Ishikawa (cell line): ENCODE results near the gene MAMDC2.

Experiments used
- CEBPB ChIP-seq: IDR thresholded peaks from 2 replicates; pipeline ENCODE4 v1.6.1; 2012
- CREB1 ChIP-seq: IDR thresholded peaks from 2 replicates; pipeline ENCODE4 v1.6.1; 2012; ENCODE audit warnings: low read depth
- EGR1 ChIP-seq: IDR thresholded peaks from 2 replicates; pipeline ENCODE4 v1.6.1; 2012
- EP300 ChIP-seq: IDR thresholded peaks from 2 replicates; pipeline ENCODE4 v1.6.1; 2012; ENCODE audit warnings: borderline replicate concordance
- FOXM1 ChIP-seq: IDR thresholded peaks from 2 replicates; pipeline ENCODE4 v1.6.1; 2012; ENCODE audit warnings: low read depth, borderline replicate concordance
- NFIC ChIP-seq: IDR thresholded peaks from 2 replicates; pipeline ENCODE4 v1.6.1; 2012
- RAD21 ChIP-seq: IDR thresholded peaks from 2 replicates; pipeline ENCODE4 v1.6.1; 2012; ENCODE audit warnings: low read depth
- TAF1 ChIP-seq: IDR thresholded peaks from 2 replicates; pipeline ENCODE4 v1.6.1; 2012; ENCODE audit warnings: low read depth, mild to moderate bottlenecking
- TCF12 ChIP-seq: IDR thresholded peaks from 2 replicates; pipeline ENCODE4 v1.6.1; 2012; ENCODE audit warnings: low read depth
- TEAD4 ChIP-seq: IDR thresholded peaks from 2 replicates; pipeline ENCODE4 v1.6.1; 2012
- YY1 ChIP-seq: IDR thresholded peaks from 2 replicates; pipeline ENCODE4 v1.6.1; 2012; ENCODE audit warnings: low read depth
- ZBTB7A ChIP-seq: IDR thresholded peaks from 2 replicates; pipeline ENCODE4 v1.6.1; 2012; ENCODE audit warnings: low read depth
- TF ChIP-seq, protein P1 (sequence below): IDR thresholded peaks from 2 replicates; pipeline ENCODE4 v1.6.1; 2012
- TF ChIP-seq, protein P2 (sequence below): IDR thresholded peaks from 2 replicates; pipeline ENCODE4 v1.6.1; 2012
- TF ChIP-seq, protein P3 (sequence below): IDR thresholded peaks from 2 replicates; pipeline ENCODE4 v1.6.1; 2012; ENCODE audit warnings: low read depth, mild to moderate bottlenecking

Gene MAMDC2

DNA sequence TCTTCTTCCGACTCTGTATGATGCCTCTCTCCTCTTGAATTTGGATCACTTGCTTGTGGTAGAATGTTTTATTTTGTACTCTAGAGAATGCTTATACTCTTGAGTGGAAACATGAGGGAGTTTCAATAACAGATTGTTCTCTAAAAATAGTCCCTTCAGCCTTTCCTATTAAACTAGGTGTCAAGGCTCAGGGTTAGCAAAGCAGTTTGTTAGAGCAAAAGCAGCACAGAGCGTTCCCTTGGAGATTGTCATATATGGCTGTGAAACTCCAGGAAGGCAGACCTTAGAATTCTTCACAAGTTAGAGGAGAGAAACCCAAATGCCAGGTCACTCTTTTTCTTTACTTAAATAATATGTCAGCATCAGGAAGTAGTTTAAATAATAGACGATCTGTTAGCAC is 33.0 kb downstream of the MAMDC2 start:
- TF ChIP-seq TAF1 (no peak), EP300 (no peak), ZBTB7A (no peak), YY1 (no peak)

DNA sequence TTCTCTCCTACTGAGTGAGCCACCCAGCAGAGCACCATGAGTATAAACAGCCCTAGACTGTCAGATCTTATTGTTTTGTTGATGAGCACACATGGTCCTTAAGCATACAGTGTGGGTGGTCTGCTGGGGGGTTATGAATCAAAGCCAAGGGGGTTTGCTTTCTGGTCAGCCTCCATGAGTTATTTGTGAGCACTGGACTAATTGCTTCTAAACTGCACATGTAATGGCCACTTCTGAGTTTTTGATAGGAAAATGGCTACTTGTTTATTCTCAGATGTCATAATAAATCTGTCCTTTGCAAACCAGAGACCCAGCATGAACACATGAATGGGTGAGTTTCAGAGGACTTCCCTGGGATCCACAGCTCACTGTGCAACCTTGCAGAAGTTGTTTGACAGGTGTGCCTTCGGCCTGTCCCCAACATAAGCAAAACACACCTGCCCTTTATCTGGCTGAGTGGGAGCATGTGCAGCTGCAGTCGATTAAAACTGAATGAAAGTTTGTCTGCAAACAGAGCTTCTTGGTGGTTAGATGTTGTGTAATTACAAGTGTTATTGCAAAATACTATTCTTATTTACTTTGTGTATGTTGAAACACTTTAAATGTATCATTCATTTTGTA is 35.9 kb downstream of the MAMDC2 start:
- no peak for TF ChIP-seq EGR1
- no peak for TF ChIP-seq CREB1
- TF ChIP-seq NFIC, result no peak
- TF ChIP-seq TEAD4, result no peak
- TF ChIP-seq, protein P1, sequence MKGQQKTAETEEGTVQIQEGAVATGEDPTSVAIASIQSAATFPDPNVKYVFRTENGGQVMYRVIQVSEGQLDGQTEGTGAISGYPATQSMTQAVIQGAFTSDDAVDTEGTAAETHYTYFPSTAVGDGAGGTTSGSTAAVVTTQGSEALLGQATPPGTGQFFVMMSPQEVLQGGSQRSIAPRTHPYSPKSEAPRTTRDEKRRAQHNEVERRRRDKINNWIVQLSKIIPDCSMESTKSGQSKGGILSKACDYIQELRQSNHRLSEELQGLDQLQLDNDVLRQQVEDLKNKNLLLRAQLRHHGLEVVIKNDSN, result no peak
- no peak for TF ChIP-seq CEBPB
- no peak for TF ChIP-seq YY1
- no peak for TF ChIP-seq RAD21

DNA sequence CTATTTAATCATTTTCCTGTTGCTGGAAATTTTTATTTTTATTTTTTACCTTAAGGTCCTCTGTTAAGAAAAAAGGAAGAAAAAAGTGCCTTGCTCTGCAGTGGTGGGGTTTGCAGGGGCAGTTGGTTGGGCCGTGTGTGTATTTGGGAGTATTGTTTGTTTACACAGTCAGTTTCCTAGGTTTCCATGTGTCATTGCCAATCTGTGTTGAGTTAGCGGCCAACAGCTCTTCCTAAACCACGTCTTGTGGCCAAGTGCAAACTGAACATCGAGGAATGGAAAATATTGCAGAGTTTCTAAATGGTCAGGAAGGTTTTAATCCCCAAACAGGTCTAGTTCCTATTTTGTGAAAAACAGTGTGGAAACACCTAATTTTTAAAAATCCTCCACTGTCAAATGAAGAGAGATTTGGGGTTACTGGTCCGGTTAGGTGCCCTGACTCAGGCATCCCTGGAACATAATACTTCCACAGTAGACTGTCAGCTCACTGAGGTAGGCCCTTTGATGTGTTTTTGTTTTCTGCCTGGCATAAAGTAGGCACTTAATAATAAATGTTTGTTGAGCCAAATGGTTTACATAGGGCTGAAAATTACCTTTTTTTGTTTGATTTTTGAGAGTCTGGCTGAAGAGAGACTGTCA is 37.0 kb downstream of the MAMDC2 start:
- TF ChIP-seq TAF1 (no peak), EGR1 (no peak), CREB1 (no peak), ZBTB7A (no peak), EP300 (no peak), TCF12 (no peak), NFIC (no peak)
- TF ChIP-seq, protein P2, sequence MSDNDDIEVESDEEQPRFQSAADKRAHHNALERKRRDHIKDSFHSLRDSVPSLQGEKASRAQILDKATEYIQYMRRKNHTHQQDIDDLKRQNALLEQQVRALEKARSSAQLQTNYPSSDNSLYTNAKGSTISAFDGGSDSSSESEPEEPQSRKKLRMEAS, result no peak

DNA sequence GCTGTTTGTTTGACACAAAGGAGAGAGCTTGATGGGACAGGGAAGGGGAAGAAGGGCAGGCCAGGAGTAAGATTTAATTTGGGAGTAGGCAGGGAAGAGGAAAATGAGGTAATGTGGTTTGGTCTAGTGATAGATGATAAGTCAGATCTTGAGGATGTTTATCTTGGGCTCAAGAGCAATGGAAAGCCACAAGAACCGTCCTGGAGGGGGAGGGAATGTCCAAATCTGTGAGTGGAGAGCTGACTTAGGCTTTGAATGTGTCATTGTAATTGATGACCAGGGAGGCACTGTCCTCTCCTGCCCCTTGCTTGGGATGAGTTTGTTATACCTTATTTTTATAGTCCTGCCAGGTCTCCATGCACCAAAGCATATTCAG is 37.5 kb downstream of the MAMDC2 start:
- TF ChIP-seq, protein P1, result no peak
- no peak for TF ChIP-seq CREB1
- TF ChIP-seq NFIC, result no peak
- no peak for TF ChIP-seq EP300
- TF ChIP-seq FOXM1, result no peak
- TF ChIP-seq, protein P3, sequence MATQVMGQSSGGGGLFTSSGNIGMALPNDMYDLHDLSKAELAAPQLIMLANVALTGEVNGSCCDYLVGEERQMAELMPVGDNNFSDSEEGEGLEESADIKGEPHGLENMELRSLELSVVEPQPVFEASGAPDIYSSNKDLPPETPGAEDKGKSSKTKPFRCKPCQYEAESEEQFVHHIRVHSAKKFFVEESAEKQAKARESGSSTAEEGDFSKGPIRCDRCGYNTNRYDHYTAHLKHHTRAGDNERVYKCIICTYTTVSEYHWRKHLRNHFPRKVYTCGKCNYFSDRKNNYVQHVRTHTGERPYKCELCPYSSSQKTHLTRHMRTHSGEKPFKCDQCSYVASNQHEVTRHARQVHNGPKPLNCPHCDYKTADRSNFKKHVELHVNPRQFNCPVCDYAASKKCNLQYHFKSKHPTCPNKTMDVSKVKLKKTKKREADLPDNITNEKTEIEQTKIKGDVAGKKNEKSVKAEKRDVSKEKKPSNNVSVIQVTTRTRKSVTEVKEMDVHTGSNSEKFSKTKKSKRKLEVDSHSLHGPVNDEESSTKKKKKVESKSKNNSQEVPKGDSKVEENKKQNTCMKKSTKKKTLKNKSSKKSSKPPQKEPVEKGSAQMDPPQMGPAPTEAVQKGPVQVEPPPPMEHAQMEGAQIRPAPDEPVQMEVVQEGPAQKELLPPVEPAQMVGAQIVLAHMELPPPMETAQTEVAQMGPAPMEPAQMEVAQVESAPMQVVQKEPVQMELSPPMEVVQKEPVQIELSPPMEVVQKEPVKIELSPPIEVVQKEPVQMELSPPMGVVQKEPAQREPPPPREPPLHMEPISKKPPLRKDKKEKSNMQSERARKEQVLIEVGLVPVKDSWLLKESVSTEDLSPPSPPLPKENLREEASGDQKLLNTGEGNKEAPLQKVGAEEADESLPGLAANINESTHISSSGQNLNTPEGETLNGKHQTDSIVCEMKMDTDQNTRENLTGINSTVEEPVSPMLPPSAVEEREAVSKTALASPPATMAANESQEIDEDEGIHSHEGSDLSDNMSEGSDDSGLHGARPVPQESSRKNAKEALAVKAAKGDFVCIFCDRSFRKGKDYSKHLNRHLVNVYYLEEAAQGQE, result no peak

DNA sequence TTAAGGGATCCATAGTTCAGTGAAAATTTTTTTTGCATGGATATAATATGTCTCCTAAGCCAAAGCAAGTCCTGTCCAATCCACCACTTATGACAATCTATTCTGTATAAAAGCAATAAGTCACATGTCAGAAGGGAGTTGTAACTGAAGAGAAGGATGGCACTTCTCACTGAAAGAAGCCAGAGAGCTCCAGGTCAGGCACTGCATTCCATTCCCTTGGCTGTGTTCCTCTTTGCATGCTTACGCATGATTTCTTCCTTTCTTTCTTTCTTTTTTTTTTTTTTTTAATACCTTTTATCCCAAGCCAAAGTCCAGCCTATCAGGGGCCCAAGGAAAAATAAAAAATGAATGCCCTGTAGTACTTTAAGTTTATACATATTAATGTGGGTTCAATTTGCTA is 39.8 kb downstream of the MAMDC2 start:
- TF ChIP-seq FOXM1 (no peak), CEBPB (no peak), RAD21 (no peak), EP300 (no peak), TEAD4 (no peak), CREB1 (no peak), TAF1 (no peak), ZBTB7A (no peak)
- TF ChIP-seq, protein P1, result no peak
- TF ChIP-seq, protein P3, result no peak

DNA sequence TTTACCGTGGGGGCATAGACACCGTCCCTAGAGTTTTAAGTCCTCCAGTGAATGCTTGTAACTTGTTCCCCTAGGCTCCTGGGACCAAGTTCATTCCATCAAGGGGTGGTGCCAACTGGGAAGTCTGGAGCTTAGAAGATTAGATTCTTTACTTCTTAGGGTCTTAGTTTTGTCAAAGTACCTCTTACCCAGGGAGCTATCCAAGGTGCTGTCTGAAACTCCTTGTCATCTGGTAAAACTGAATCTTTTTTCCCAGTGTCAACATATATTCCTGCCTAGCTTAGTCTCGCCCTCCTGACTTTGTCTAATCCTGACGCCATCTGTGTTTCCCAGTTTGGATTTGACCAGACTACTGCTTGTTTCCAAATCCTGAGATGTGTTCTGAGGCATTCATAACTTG is 41.6 kb downstream of the MAMDC2 start:
- no peak for TF ChIP-seq RAD21
- TF ChIP-seq, protein P1, result no peak
- TF ChIP-seq, protein P3, result peak; percentile 88
